HepG2 (cell line): ENCODE results near the gene EDN2.

Experiments
- ELF1 ChIP-seq: sonication (generic); formaldehyde crosslinking; IDR thresholded peaks from 2 replicates; pipeline ENCODE4 v1.4.0; 2020; ENCODE audit warnings: missing genetic modification reagents
- EZH2 ChIP-seq: conservative IDR thresholded peaks from 2 replicates; pipeline ENCODE4 v1.6.1; 2012; ENCODE audit warnings: mild to moderate bottlenecking, low read depth, low read length, moderate library complexity
- KDM1A ChIP-seq: IDR thresholded peaks from 2 replicates; pipeline ENCODE4 v1.6.1; 2016; ENCODE audit warnings: missing compliant biosample characterization
- NFIC ChIP-seq: IDR thresholded peaks from 2 replicates; pipeline ENCODE4 v1.6.1; 2012; ENCODE audit warnings: mild to moderate bottlenecking, low read length, inconsistent platforms
- POLR2AphosphoS2 ChIP-seq: IDR thresholded peaks from 2 replicates; pipeline ENCODE4 v1.6.1; 2011; ENCODE audit warnings: low read depth, low read length, improper control_type of control experiment
- SNRNP70 ChIP-seq: fragments of 200-400 bp; formaldehyde crosslinking; IDR thresholded peaks from 2 replicates; pipeline ENCODE4 v1.6.1; 2017; ENCODE audit warnings: mild to moderate bottlenecking, low read depth, low read length, moderate library complexity

- TF ChIP-seq NFIC (no peak), POLR2AphosphoS2 (no peak), SNRNP70 (no peak), KDM1A (no peak), ELF1 (no peak), EZH2 (no peak)
Observed at GRCh38 chr1:41486371-41487125, 2.1 kb upstream of the EDN2 start.
